HepG2 (cell line): ENCODE results near the gene AGAP1.

Experiments used
- CTCF ChIP-seq: sonication (generic); formaldehyde crosslinking; IDR thresholded peaks from 2 replicates; pipeline ENCODE4 v1.5.0; 2020; ENCODE audit warnings: mild to moderate bottlenecking, missing genetic modification reagents, moderate library complexity
- EP300 ChIP-seq, 3 experiments: sonication (generic) in 1 of 3; formaldehyde crosslinking in 1 of 3; IDR thresholded peaks; 2 replicates each; pipeline versions ENCODE4 v1.5.1 to v1.6.1; 2011 to 2020; ENCODE audit warnings: low read depth in 2 of 3, low read length in 2 of 3, borderline replicate concordance in 1 of 3, improper control_type of control experiment in 1 of 3, mild to moderate bottlenecking in 1 of 3, missing genetic modification reagents in 1 of 3, moderate library complexity in 1 of 3
- EZH2 ChIP-seq: conservative IDR thresholded peaks from 2 replicates; pipeline ENCODE4 v1.6.1; 2012; ENCODE audit warnings: mild to moderate bottlenecking, low read depth, low read length, moderate library complexity
- HOXA7 ChIP-seq: sonication (generic); formaldehyde crosslinking; IDR thresholded peaks from 2 replicates; pipeline ENCODE4 v1.8.1; 2022; ENCODE audit warnings: mild to moderate bottlenecking, missing genetic modification reagents, moderate library complexity
- RXRB ChIP-seq: IDR thresholded peaks from 2 replicates; pipeline ENCODE4 v1.6.1; 2016; ENCODE audit warnings: borderline replicate concordance, missing genetic modification reagents, missing compliant biosample characterization
- SNAPC2 ChIP-seq: sonication (generic); formaldehyde crosslinking; IDR thresholded peaks from 2 replicates; pipeline ENCODE4 v1.8.1; 2022; ENCODE audit warnings: mild to moderate bottlenecking, missing genetic modification reagents
- TOE1 ChIP-seq: sonication (generic); formaldehyde crosslinking; IDR thresholded peaks from 2 replicates; pipeline ENCODE4 v1.4.0; 2020; ENCODE audit warnings: mild to moderate bottlenecking, missing genetic modification reagents
- ZBTB33 ChIP-seq: sonication (generic); formaldehyde crosslinking; IDR thresholded peaks from 2 replicates; pipeline ENCODE4 v1.4.0; 2020; ENCODE audit warnings: missing genetic modification reagents

DNA sequence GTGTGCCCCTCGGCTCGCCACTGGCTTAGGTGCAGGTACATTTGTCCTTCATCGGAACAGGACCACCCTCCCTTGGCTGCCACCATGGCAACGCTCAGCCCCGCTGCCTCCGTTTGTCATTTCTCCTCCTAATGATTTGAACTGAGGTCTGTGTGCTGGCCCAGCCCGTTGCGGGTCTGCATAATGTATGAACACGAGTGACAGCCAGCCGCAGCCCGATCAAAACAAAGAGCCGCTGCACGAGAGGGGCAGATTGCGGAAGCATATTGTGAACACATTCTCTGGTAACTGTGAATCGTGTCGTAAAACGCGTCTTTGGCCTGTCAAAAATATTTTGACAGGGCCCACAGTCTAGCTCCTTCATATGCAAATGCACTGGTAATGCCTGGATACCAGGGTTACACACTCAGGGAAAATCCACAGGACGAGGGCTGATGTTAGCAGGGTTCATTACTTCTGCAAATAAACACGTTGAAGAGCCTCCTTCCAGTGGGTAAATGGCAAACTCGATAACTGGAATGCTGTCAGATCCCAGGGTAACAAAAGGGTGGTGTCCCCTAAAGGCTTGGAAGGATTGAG, 137.0 kb downstream of the AGAP1 start:
- TF ChIP-seq EZH2 (no peak), CTCF (no peak), EP300 (IDR thresholded peaks at IDR 0.05; ENCODE audit: low read depth in 2 of 2, low read length in 2 of 2) (no peak), EP300 (CRISPR knock-in tag; IDR thresholded peaks at IDR 0.05; ENCODE audit: borderline replicate concordance) (no peak), RXRB (CRISPR knock-in tag) (no peak), SNAPC2 (CRISPR knock-in tag) (no peak), HOXA7 (CRISPR knock-in tag) (no peak), ZBTB33 (no peak), TOE1 (CRISPR knock-in tag) (no peak)
